Gastroesophageal sphincter (tissue), 4 donors: ENCODE results near the gene PGAM1. TPM values are rescaled to one million over a fixed set of nuclear protein-coding genes. Genes with fewer than 3 reads are reported as not detected.
"Not testable (repeated sequence)": the region's sequence is repeated elsewhere in the genome, so short reads cannot be mapped to it uniquely, and the experiment has no call there.

Experiments used
- ATAC-seq: fragments of 150-250 bp; one replicate; pipeline ENCODE4 v1.9.1; 2016; ENCODE audit warnings: mild to moderate bottlenecking, moderate library complexity
- H3K27ac ChIP-seq, 4 donors: fragments of 200-600 bp; sonication (generic) in 3 of 4; 1 replicate in 3 of 4; 2 replicates in 1 of 4; pipeline ENCODE4 v1.5.1; 2016 to 2019
- H3K27me3 ChIP-seq: fragments of 200-600 bp; sonication (generic); one replicate; pipeline ENCODE4 v1.5.1; 2019
- H3K36me3 ChIP-seq, 2 donors: fragments of 200-600 bp; sonication (generic); one replicate each; pipeline ENCODE4 v1.5.1; 2019; ENCODE audit warnings: control low read depth in 1 of 2
- H3K4me1 ChIP-seq, 3 donors: fragments of 200-600 bp; sonication (generic); 1 replicate in 2 of 3; 2 replicates in 1 of 3; pipeline ENCODE4 v1.5.1; 2016 to 2019; ENCODE audit warnings: control low read depth in 2 of 3
- H3K4me3 ChIP-seq, 2 donors: fragments of 200-600 bp; sonication (generic); one replicate each; pipeline ENCODE4 v1.5.1; 2019; ENCODE audit warnings: mild to moderate bottlenecking in 1 of 2, moderate library complexity in 1 of 2
- H3K9me3 ChIP-seq, 3 donors: fragments of 200-600 bp; sonication (generic); one replicate each; pipeline ENCODE4 v1.5.1; 2017 to 2019; ENCODE audit warnings: control low read depth in 2 of 3
- CTCF ChIP-seq, 4 experiments: fragments of 200-600 bp in 2 of 4; fragments of 450-650 bp in 2 of 4; sonication (generic) in 1 of 4; IDR thresholded peaks; one replicate each; pipeline ENCODE4 v1.5.1; 2017 to 2019; ENCODE audit warnings: antibody characterized with exemption in 4 of 4, mild to moderate bottlenecking in 2 of 4, moderate library complexity in 2 of 4
- EP300 ChIP-seq: sonication (generic); formaldehyde crosslinking; IDR thresholded peaks from one replicate; pipeline ENCODE4 v1.6.1; 2017; ENCODE audit warnings: antibody characterized with exemption, mild to moderate bottlenecking
- POLR2A ChIP-seq, 2 donors: fragments of 450-650 bp; IDR thresholded peaks; one replicate each; pipeline ENCODE4 v1.6.1; 2017; ENCODE audit warnings: antibody characterized with exemption in 2 of 2, mild to moderate bottlenecking in 2 of 2, moderate library complexity in 1 of 2
- POLR2AphosphoS5 ChIP-seq: sonication (generic); formaldehyde crosslinking; IDR thresholded peaks from one replicate; pipeline ENCODE4 v1.6.1; 2017; ENCODE audit warnings: antibody characterized with exemption
- WGBS, 2 donors: methylation state at CpG; one replicate each; pipeline ENCODE4 v1.1.5; 2018; ENCODE audit warnings: low coverage in 1 of 2; 5-methylcytosine and 5-hydroxymethylcytosine counted together
- total RNA-seq, 4 donors: library from RNA; depleted of rRNA; stranded (reverse); fragments of >200 nt; gene quantifications; one replicate each; pipeline ENCODE4 v1.1.0, GENCODE V29; 2016

The PGAM1 gene
- total RNA-seq, 4 donors from 2014 or later = 248 to 385 (median 356) TPM

- Histone ChIP-seq H3K27me3 (no peaks in the 10 kb centered on the region), H3K27ac (no peak overlapping the region), H3K9me3 (no peaks in the 10 kb centered on the region), H3K4me3 (no peak overlapping the region), H3K4me1 (peaks cover 0 to 13% (median 0%) of the 10 kb centered on the region in 3 donors), H3K36me3 (no peaks in the 10 kb centered on the region)
- no peak for TF ChIP-seq EP300
- TF ChIP-seq CTCF (IDR thresholded peaks at IDR 0.05) = no peak
- no peak for TF ChIP-seq POLR2A (IDR thresholded peaks at IDR 0.05)
- no peak for TF ChIP-seq POLR2AphosphoS5
- no peak for ATAC-seq
- 88% methylated on average over 5 of the region's 6 CpGs; no CpG with 5 or more reads in 1 of the 2 donors for WGBS, 2 donors
Observed at GRCh38 chr10:97416565-97416964, 9.4 kb upstream of the PGAM1 start.

- Histone ChIP-seq H3K36me3 (peaks cover 0 to 18% of the 10 kb centered on the region in 2 donors), H3K4me1 (peaks cover 0 to 54% (median 17%) of the 10 kb centered on the region in 3 donors)
- not testable (repeated sequence) for ATAC-seq, H3K27ac ChIP-seq, H3K9me3 ChIP-seq, H3K27me3 ChIP-seq, H3K4me3 ChIP-seq
- 54 to 82% methylated on average over 2 to 4 of the region's 8 CpGs for WGBS, 2 donors
Observed at GRCh38 chr10:97423757-97424098, 2.3 kb upstream of the PGAM1 start.

DNA sequence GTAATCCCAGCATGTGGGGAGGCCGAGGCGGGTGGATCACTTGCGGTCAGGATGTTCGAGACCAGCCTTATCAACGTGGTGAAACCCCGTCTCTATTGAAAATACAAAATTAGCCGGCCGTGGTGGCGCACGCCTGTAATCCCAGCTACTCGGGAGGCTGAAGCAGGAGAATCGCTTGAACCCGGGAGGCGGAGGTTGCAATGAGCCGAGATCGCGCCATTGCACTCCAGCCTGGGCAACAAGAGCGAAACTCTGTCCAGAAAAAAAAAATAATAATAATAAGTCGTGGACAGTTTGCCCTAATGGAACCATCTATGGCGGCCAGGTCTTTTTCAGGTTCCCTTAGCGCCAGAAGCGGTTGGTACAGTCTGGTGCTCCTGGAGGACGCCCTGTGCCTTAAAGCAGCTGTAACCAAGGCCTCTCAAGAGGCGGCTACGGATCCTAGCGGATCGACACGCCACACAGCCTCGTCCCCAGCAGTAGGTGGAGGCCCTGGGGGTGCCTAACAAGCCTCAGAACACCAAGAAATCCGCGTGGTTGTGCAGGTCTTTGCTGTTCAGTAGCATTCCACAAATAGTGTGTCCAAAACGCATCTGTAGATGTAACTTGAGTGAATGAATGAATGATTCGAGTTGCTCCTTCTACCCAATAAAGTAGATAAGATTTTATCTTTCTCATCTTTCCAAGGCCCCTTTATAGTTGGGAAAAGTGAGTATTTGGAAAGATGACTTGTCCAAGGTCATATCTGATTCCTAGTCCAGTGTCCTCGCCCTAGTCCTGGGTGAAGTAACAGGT, 982 bp downstream of the PGAM1 start:
- peak overlapping the region; percentile 85 to 91 for H3K4me3 ChIP-seq
- 12 to 16% methylated on average over 13 to 21 of the region's 34 CpGs for WGBS, 2 donors
- H3K27me3 ChIP-seq = no peaks in the 10 kb centered on the region
- H3K9me3 ChIP-seq = no peaks in the 10 kb centered on the region
- peaks cover 0 to 59% (median 19%) of the 10 kb centered on the region in 3 donors for H3K4me1 ChIP-seq
- no peak for TF ChIP-seq POLR2A (IDR thresholded peaks at IDR 0.05)
- TF ChIP-seq POLR2AphosphoS5 = no peak
- no peak for TF ChIP-seq CTCF (IDR thresholded peaks at IDR 0.05)
- TF ChIP-seq EP300 = no peak
- no peak for ATAC-seq
- H3K36me3 ChIP-seq = peaks cover 8 to 48% of the 10 kb centered on the region in 2 donors
- peak overlapping the region; percentile 74 to 95 (median 91) for H3K27ac ChIP-seq

DNA sequence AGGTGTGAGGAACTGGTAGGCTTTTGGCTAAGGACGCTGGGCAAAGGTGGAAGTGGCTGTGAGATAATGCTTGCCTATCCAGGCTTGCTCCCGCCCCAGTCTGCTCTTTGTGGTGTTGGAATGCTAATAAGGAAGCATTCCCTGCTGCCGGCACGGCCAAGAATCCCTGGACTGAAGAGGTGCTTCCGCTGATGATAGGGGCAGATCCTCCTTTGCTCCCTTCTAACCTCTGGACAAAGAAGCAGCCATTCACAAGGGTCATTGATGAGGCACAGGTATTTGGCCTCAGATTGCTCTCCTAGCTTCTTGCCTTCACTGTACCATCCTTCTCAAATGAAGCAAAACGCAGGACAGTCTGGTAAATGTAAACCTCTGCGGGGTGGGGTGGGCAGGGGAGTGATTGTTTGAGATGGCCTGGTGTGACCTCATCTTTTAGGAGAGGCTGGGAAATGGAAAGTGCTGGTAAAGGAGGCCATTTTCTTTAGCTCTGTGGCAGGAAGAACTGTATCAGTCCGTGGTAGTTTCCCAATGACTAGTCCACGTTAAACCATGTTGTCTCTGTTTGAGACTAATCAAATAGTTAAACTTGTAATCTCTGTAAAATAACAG, 1.7 kb downstream of the PGAM1 start:
- Histone ChIP-seq H3K4me1 (peaks cover 0 to 59% (median 19%) of the 10 kb centered on the region in 3 donors), H3K27me3 (no peaks in the 10 kb centered on the region), H3K9me3 (no peaks in the 10 kb centered on the region), H3K36me3 (peaks cover 9 to 46% of the 10 kb centered on the region in 2 donors), H3K27ac (peak overlapping the region in 3 of 4 donors; percentile 91 to 95 (median 91)), H3K4me3 (peak overlapping the region; percentile 85 to 91)
- 10 to 12% methylated on average over 3 to 4 of the region's 9 CpGs for whole genome bisulfite sequencing, 2 donors
- ATAC-seq = no peak
- TF ChIP-seq CTCF (IDR thresholded peaks at IDR 0.05) (no peak), EP300 (no peak), POLR2A (IDR thresholded peaks at IDR 0.05) (no peak), POLR2AphosphoS5 (no peak)

- Histone ChIP-seq H3K9me3 (no peaks in the 10 kb centered on the region), H3K36me3 (peaks cover 9 to 43% of the 10 kb centered on the region in 2 donors), H3K4me3 (peak overlapping the region in 1 of 2 donors; percentile 91), H3K27me3 (no peaks in the 10 kb centered on the region), H3K27ac (peak overlapping the region in 3 of 4 donors; percentile 8 to 95 (median 91)), H3K4me1 (peaks cover 0 to 51% (median 19%) of the 10 kb centered on the region in 3 donors)
- TF ChIP-seq POLR2A (IDR thresholded peaks at IDR 0.05) = no peak
- no peak for TF ChIP-seq CTCF (IDR thresholded peaks at IDR 0.05)
- TF ChIP-seq POLR2AphosphoS5 = no peak
- no peak for ATAC-seq
- WGBS, 2 donors = 47 to 53% methylated on average over 3 to 4 of the region's 4 CpGs
Observed at GRCh38 chr10:97428572-97428981, 2.6 kb downstream of the PGAM1 start.
